Cortex of kidney (tissue), 1 donor: ENCODE data around the gene ADORA1.

Experiments used
- DNase-seq: peaks from one replicate; lab custom pipeline; 2025; lab: John Stamatoyannopoulos, UW

The ADORA1 gene

GRCh38 chr1:203174324-203174985 lies 46.9 kb downstream of the ADORA1 start:
- no peak for DNase-seq

- no peak for DNase-seq
These were observed 47.8 kb downstream of the ADORA1 start, which contains the start of gene MYBPH for GRCh38 chr1:203175237-203175826. Gene MYBPH, minus strand, starts transcription at chr1:203175826. Its CDS starts 71 bp downstream, at chr1:203175755.

- no peak for DNase-seq
These were observed 48.3 kb downstream of the ADORA1 start for GRCh38 chr1:203175827-203176241.

GRCh38 chr1:203176273-203177035 lies 48.9 kb downstream of the ADORA1 start:
- DNase-seq: no peak

- no peak for DNase-seq
These were observed 49.5 kb downstream of the ADORA1 start for GRCh38 chr1:203177036-203177405.

GRCh38 chr1:203177470-203178039 lies 50.0 kb downstream of the ADORA1 start:
- DNase-seq: no peak

- DNase-seq: no peak
These were observed 50.6 kb downstream of the ADORA1 start for GRCh38 chr1:203178083-203178482.

- no peak for DNase-seq
These were observed 51.5 kb downstream of the ADORA1 start for GRCh38 chr1:203178821-203179666.

- no peak for DNase-seq
These were observed 52.1 kb downstream of the ADORA1 start for GRCh38 chr1:203179667-203180005.

GRCh38 chr1:203180611-203181330 lies 53.2 kb downstream of the ADORA1 start:
- DNase-seq: no peak

GRCh38 chr1:203181586-203182386 lies 54.3 kb downstream of the ADORA1 start:
- no peak for DNase-seq

GRCh38 chr1:203182387-203182953 lies 54.9 kb downstream of the ADORA1 start:
- no peak for DNase-seq

- DNase-seq: no peak
These were observed 56.3 kb downstream of the ADORA1 start for GRCh38 chr1:203183828-203184227.

- no peak for DNase-seq
These were observed 56.9 kb downstream of the ADORA1 start for GRCh38 chr1:203184467-203184866.

- no peak for DNase-seq
These were observed 57.5 kb downstream of the ADORA1 start for GRCh38 chr1:203185061-203185461.

- no peak for DNase-seq
These were observed 58.1 kb downstream of the ADORA1 start for GRCh38 chr1:203185585-203185984.

GRCh38 chr1:203186091-203186445 lies 58.5 kb downstream of the ADORA1 start:
- DNase-seq: no peak

GRCh38 chr1:203186446-203187303 lies 59.1 kb downstream of the ADORA1 start, which contains the start of gene CHI3L1:
Gene CHI3L1, minus strand, starts transcription at chr1:203186704. Its CDS starts 81 bp downstream, at chr1:203186623.
- DNase-seq: no peak

- DNase-seq: no peak
These were observed 59.8 kb downstream of the ADORA1 start for GRCh38 chr1:203187304-203187685.
